HepG2 (cell line): Measurements from ENCODE around the gene XPR1.

ENCODE experiments used
- HIVEP1 ChIP-seq: sonication (generic); formaldehyde crosslinking; IDR thresholded peaks from 2 replicates; pipeline ENCODE4 v1.4.0; 2020; ENCODE audit warnings: mild to moderate bottlenecking, missing genetic modification reagents
- MYC ChIP-seq: sonication (generic); formaldehyde crosslinking; IDR thresholded peaks from 2 replicates; pipeline ENCODE4 v1.9.0; 2021; ENCODE audit warnings: missing genetic modification reagents, borderline replicate concordance
- POLR2AphosphoS2 ChIP-seq: IDR thresholded peaks from 2 replicates; pipeline ENCODE4 v1.6.1; 2011; ENCODE audit warnings: low read depth, low read length, improper control_type of control experiment
- TAF1 ChIP-seq: sonication (generic); formaldehyde crosslinking; IDR thresholded peaks from 2 replicates; pipeline ENCODE4 v1.4.0; 2020; ENCODE audit warnings: missing genetic modification reagents
- ZFP41 ChIP-seq: sonication (generic); formaldehyde crosslinking; IDR thresholded peaks from 2 replicates; pipeline ENCODE4 v1.4.0; 2020; ENCODE audit warnings: mild to moderate bottlenecking, missing genetic modification reagents, borderline replicate concordance
- TF ChIP-seq, protein P1 (sequence below): sonication (generic); formaldehyde crosslinking; IDR thresholded peaks from 2 replicates; pipeline ENCODE4 v1.4.0; 2020; ENCODE audit warnings: missing genetic modification reagents
- TF ChIP-seq, protein P2 (sequence below): sonication (generic); formaldehyde crosslinking; IDR thresholded peaks from 2 replicates; pipeline ENCODE4 v1.5.0; 2020; ENCODE audit warnings: mild to moderate bottlenecking, missing genetic modification reagents, moderate library complexity
- TF ChIP-seq, protein P3 (sequence below): sonication (generic); formaldehyde crosslinking; IDR thresholded peaks from 2 replicates; pipeline ENCODE4 v1.4.0; 2020; ENCODE audit warnings: missing genetic modification reagents

DNA sequence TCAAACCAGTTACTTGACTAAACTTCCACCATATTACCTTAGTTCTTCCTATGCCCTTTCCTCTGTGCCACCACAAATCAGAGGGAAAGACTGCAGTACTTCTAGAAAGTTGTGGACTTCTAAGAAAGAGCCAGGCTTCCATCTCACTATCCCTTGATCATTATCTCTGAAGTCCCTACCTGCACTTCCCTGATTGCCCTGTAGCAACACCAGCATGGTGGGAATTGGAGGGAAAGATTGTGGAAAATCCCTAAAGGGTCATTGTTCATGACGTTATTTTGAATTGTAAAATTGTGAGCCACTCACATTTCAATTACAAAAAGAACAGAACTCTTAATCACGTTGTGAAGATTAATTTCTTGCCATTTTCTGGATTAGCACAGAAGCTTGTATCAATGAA is 257.5 kb downstream of the XPR1 start:
- TF ChIP-seq, protein P1, sequence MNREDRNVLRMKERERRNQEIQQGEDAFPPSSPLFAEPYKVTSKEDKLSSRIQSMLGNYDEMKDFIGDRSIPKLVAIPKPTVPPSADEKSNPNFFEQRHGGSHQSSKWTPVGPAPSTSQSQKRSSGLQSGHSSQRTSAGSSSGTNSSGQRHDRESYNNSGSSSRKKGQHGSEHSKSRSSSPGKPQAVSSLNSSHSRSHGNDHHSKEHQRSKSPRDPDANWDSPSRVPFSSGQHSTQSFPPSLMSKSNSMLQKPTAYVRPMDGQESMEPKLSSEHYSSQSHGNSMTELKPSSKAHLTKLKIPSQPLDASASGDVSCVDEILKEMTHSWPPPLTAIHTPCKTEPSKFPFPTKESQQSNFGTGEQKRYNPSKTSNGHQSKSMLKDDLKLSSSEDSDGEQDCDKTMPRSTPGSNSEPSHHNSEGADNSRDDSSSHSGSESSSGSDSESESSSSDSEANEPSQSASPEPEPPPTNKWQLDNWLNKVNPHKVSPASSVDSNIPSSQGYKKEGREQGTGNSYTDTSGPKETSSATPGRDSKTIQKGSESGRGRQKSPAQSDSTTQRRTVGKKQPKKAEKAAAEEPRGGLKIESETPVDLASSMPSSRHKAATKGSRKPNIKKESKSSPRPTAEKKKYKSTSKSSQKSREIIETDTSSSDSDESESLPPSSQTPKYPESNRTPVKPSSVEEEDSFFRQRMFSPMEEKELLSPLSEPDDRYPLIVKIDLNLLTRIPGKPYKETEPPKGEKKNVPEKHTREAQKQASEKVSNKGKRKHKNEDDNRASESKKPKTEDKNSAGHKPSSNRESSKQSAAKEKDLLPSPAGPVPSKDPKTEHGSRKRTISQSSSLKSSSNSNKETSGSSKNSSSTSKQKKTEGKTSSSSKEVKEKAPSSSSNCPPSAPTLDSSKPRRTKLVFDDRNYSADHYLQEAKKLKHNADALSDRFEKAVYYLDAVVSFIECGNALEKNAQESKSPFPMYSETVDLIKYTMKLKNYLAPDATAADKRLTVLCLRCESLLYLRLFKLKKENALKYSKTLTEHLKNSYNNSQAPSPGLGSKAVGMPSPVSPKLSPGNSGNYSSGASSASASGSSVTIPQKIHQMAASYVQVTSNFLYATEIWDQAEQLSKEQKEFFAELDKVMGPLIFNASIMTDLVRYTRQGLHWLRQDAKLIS (CRISPR knock-in tag), result no peak
- TF ChIP-seq MYC (CRISPR knock-in tag), result no peak
- TF ChIP-seq, protein P2, sequence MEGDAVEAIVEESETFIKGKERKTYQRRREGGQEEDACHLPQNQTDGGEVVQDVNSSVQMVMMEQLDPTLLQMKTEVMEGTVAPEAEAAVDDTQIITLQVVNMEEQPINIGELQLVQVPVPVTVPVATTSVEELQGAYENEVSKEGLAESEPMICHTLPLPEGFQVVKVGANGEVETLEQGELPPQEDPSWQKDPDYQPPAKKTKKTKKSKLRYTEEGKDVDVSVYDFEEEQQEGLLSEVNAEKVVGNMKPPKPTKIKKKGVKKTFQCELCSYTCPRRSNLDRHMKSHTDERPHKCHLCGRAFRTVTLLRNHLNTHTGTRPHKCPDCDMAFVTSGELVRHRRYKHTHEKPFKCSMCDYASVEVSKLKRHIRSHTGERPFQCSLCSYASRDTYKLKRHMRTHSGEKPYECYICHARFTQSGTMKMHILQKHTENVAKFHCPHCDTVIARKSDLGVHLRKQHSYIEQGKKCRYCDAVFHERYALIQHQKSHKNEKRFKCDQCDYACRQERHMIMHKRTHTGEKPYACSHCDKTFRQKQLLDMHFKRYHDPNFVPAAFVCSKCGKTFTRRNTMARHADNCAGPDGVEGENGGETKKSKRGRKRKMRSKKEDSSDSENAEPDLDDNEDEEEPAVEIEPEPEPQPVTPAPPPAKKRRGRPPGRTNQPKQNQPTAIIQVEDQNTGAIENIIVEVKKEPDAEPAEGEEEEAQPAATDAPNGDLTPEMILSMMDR (CRISPR knock-in tag), result no peak
- TF ChIP-seq ZFP41 (CRISPR knock-in tag), result no peak
- no peak for TF ChIP-seq HIVEP1
- no peak for TF ChIP-seq TAF1 (CRISPR knock-in tag)
- no peak for TF ChIP-seq POLR2AphosphoS2
- TF ChIP-seq, protein P3, sequence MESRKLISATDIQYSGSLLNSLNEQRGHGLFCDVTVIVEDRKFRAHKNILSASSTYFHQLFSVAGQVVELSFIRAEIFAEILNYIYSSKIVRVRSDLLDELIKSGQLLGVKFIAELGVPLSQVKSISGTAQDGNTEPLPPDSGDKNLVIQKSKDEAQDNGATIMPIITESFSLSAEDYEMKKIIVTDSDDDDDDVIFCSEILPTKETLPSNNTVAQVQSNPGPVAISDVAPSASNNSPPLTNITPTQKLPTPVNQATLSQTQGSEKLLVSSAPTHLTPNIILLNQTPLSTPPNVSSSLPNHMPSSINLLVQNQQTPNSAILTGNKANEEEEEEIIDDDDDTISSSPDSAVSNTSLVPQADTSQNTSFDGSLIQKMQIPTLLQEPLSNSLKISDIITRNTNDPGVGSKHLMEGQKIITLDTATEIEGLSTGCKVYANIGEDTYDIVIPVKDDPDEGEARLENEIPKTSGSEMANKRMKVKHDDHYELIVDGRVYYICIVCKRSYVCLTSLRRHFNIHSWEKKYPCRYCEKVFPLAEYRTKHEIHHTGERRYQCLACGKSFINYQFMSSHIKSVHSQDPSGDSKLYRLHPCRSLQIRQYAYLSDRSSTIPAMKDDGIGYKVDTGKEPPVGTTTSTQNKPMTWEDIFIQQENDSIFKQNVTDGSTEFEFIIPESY (CRISPR knock-in tag), result no peak
